Nucleus accumbens (tissue), 56 donors: ENCODE measurements around the gene HOXB3.

Source experiments
- DNase-seq, 56 donors: peaks; one replicate each; lab custom pipeline; 2025; lab: John Stamatoyannopoulos, UW

HOXB3 gene

DNA sequence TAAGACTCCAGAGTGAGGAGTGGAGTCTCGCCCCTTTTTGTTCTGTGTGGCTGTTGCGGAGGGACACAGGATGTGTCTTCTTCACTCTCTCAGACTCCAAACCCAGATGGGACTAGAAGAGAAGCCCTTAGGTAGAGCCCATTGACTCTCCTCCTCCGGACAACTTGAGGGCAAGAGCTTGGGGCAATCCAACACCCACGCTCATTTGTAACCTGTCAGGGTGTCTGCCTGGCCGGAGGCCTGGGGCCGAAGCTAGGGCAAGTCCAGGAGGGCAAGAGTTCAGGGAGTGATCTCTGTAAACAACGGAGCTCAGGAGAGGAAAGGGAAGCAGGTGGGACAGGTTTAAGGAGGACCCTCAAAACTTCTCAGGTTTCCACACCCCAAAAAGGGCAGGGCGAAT lies 57.8 kb downstream of the HOXB3 start:
- no peak for DNase-seq

DNA sequence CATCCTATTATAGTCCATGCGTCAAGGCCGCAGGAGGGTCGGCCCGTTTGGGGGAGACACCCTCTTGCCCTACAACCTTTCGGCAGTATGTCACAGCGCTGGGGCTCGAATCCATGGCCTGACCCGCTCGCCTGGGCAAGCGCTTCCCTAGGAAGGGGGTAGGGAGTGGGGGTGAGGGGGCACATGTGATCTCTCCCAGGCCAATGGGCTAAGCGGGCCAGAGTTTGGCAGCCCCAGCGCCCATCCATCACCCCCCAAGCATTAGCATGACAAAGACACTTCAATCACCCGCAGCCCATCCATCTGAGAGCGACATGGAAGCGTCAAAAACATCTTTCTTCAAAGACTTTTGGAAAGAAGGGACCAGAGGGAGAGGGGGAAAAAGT lies 59.2 kb downstream of the HOXB3 start, which contains the start of gene HOXB1:
HOXB1 (minus strand) TSS at position 125 of the 386 bp plus-strand sequence; CDS start at position 18, 107 bp downstream.
- no peak for DNase-seq

DNA sequence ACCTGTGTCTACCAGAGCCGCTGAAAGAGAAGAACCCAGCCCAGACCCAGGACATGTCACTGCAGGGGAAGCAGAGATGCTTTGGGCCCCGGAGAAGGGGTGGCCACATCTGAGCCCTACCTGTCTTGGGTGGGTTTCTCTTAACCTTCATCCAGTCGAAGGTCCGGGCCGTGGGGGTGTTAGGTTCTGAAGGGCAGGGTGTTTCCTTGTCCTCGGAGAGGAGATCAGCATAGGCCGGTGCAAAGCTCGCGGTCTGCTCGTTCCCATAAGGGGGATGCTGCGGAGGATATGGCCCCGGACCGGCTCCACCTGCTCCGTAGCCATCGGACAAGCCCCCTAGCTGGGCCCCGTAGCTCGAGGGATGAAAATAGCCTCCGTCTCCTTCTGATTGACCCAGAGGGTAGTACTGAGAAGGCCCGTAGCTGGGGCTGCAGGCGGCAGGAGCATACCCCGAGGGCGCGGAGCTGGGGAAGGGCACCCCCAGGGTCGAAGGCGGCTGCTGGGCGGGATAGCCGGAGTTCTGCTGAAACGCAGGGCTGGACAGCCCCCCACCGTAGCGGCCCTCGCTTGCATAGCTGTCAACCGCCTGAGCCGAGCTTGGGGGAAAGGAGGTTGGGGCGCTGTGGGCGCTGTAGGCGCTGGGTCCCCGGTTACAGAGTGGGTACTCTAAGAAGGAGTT lies 59.7 kb downstream of the HOXB3 start:
- no peak for DNase-seq

DNA sequence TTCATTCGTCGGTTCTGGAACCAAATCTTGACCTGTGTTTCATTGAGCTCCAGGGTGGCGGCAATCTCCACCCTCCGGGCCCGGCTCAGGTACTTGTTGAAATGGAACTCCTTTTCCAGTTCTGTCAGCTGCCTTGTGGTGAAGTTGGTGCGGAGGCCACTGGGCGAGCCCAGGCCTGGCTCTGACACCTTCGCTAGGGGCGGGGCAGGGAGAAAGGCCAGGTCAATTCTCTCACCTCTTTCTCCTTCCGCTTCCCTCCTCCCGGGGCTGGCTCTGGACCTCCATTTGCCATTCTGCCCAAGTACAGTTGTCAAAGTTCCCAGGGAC lies 60.4 kb downstream of the HOXB3 start:
- DNase-seq, result no peak

DNA sequence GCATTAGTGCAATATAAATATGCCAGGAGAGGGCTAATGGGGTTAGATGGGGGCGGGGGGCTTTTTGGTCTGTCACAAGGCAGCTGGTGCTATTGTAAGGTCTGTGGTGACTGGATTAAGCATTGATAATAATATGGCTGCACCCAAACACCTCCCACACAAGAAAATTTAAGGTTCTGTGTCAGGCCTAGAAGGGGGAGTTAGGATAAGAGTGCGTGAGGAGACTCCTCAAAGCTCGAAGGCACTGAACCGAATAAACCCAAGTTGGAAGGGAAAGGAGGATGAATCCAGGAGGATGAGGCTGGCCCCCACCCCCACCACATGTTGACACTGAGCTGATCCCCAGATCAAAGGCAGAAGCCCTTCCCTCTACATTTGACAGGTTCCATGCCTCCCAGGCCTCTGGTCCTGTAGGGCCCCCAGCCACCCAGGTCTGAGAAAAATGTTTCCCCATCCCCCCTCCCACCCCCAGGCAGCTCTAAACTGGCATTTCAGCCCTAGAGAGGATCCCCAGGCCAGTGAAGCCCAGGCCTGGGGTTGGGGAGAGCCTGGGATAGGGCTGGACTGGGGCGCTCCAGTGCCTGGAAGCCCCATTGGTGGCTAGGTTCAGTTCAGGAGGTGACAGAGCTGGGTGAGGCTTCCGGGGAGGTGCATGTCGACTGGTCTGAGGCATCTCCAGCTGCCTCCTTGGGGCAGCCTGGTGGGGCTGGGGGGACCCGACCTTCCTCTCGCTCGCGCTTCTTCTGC lies 60.9 kb downstream of the HOXB3 start:
- DNase-seq, result no peak

DNA sequence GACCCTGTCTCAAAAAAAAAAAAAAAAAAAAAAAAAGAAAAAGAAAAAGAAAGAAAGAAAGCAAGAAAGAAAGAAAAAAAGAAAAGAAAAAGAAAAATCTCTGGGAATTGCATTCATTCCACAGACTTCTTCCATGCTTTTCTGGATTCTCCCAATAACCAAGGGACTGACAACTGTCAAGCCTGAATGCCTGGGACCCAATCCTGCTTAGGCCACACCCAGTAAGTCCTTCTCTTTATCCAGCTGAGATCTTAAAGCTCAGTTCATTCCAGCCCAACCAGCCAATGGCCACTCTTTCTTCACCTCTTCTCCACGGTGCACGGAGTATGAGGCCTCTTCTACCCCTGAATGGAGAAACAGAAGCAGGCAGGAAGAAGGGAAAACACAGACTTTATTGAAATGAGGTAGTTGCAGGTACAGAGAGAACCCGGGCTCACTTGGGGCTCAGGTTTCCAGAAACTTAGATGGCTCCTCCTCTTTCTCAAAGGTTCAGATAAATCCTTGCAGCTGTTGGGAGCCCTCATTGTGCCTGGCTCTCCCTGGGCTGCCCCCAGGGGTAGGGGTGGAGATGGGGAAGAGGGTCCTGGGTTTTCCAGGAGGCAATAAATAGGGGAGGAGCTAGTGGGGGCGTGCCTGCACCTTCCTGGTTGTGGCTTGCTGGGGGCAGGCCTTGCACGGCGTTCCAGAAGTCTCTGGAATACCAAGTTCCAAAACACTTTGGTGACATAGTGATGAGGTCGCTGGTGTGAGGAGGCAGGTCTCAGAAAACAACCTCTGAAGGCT lies 61.7 kb downstream of the HOXB3 start:
- DNase-seq, result no peak

DNA sequence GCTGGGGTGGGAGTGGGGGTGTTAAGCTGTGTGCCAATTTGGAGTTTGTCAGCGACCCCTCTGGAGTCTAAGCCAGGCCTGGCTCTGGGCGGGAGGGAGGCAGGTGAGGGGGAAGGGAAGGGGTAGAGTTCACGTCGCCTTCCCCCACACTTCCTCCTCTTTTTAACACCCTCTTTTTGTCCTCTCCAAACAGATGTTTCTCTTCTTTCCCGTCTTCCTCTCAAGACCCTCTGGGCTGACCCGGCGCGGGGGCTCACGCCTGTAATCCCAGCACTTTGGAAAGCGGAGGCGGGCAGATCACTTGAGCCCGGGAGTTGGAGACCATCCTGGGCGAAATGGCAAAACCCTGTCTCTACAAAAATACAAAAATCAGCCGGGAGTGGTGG lies 62.5 kb downstream of the HOXB3 start:
- no peak for DNase-seq

DNA sequence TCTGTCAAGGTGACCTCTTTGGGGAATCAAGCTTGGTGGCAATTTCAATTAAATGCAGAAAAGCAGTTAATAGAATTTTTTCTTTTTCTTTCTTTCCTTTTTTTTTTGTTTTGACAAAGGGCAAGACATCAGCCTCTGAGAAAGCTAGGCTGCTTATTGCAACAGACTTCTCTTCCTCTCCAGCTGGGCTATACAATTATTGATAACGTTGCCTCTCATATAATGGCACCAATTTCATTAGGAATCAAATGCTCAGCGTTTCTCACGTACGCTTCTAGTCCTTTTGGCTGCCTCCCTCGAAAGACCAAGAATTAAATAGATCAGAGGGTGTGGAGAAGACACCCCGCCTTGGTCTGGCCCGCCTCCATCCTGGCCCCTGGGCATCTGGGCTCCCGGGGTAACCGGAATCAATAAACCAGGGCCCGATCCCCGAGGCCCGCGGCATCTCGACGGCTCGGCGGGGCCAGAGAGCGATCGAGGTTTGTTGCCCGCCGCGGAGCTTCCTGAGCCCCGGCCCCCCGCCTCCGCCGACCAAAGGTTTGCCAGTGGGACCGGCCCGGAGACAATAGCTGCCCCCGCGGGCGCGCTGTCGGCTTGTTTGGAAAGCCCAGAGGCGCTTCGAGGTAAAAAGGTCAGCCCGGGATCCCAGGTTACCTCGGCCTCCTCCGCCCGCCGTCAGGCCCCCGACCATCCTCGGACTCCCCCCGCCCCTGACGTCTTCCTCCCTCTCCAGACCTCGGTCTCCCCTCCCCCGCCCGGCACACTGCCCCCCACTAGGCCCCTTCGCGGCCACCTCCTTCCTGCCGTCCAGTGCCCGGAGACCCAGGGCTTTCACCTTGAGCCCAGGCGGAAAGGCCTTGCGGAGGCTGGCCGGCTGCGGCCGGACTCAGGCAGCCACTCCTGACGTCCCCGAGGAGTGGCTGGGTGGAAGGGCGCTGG lies 63.2 kb downstream of the HOXB3 start:
- DNase-seq, result no peak

DNA sequence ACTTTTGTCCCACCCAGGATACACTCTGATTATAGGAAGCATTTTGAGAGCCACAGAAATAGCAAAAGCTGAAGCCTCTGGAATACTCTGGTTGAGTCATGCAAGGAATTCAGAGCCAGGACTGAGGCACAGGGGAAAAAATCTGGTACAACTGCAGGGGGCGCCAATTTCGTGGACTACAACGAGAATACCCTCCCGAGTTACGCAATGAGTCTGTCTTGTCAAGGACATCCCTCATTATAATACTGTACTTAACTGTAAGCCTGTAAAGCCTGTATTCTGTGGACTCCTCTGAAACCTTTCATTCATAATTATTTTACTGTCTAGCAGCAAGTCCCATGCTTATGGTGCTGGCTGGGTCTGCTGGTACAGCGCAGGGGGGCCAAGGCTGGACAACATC lies 67.0 kb downstream of the HOXB3 start:
- no peak for DNase-seq

DNA sequence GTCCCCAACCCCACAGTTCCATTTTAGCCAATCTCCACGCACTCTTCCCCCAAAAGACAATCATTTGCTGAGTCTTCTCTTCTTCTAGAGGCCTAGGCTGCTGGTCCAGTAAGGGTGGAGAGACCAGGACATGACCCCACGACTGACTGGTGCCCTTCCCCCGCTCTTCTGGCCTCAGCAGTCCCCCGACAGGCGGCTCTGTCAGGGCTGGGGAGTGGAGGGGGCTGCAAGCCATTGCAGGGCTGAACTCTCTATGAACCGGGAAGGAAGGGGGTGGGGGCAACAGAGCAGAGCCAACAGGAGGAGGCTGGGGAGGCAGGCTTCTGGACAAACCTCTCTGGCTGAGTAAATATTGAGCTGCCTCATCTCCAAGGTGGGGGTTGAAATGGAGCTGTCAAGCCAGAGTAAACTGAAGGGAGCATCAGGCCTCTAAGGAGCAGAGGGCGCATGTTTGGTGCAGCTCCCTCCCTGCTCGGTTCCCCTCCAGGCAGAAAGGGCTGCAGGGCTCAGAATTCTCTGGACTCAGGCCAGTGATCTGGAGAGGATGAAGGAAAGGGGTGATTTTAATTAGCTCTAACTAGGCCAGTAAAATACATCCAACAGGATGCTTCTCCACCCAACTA lies 67.9 kb downstream of the HOXB3 start:
- no peak for DNase-seq

DNA sequence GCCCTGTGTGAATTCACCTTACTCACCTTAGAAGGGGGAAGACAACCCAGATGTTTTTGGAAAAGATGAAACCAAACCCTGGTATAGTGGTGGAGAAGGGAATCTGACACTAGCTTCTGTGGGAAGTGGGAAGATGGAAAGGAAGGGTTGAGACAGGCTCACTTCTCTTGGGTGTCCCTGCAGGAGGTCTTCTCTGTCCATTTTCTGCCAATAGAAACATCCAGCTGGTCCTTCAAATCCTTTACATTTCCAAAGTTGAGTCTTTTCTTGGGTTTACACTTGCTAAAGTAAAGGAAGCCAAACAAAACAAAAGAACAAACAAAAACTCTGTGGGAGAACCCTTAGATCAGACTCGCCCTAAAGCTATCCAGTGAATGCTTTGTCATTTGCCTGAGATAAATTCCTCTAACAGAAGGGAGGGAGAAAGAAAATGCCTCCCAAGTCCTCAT lies 69.4 kb downstream of the HOXB3 start:
- no peak for DNase-seq

DNA sequence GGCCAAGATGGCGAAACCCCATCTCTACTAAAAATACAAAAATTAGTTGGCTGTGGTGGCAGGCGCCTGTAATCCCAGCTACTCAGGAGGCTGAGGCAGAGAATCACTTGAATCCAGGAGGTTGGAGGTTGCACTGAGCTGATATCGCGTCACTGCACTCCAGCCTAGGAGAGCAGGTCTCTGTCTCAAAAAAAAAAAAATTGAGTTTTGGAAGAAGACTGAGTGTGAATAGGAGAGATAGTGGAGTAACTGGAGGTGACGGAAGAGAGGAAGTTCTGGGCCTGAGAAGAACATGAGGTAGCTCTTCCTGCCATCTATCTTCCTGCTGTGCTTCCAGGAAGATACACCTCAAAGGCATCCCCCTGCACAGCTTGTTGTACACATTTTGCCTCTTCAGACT lies 70.6 kb downstream of the HOXB3 start:
- no peak for DNase-seq

DNA sequence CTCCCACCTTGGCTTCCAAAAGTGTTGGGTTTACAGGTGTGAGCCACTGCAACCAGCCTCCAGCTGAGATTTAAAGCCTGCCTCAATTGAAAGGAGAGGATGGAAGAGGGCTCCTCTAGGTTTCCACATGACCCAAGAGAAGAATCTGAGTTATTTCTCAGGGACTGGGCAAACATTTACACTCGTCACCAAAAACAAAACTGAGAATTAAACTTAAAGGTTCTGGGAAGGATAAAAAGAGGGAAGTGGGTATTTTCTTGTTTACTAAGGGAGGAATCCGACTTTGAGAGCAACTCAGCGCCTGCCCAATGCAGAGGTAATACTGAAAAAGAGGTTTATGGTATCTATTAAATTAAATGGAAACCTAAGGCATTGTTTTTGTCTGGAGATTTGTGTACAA lies 72.6 kb downstream of the HOXB3 start:
- no peak for DNase-seq

DNA sequence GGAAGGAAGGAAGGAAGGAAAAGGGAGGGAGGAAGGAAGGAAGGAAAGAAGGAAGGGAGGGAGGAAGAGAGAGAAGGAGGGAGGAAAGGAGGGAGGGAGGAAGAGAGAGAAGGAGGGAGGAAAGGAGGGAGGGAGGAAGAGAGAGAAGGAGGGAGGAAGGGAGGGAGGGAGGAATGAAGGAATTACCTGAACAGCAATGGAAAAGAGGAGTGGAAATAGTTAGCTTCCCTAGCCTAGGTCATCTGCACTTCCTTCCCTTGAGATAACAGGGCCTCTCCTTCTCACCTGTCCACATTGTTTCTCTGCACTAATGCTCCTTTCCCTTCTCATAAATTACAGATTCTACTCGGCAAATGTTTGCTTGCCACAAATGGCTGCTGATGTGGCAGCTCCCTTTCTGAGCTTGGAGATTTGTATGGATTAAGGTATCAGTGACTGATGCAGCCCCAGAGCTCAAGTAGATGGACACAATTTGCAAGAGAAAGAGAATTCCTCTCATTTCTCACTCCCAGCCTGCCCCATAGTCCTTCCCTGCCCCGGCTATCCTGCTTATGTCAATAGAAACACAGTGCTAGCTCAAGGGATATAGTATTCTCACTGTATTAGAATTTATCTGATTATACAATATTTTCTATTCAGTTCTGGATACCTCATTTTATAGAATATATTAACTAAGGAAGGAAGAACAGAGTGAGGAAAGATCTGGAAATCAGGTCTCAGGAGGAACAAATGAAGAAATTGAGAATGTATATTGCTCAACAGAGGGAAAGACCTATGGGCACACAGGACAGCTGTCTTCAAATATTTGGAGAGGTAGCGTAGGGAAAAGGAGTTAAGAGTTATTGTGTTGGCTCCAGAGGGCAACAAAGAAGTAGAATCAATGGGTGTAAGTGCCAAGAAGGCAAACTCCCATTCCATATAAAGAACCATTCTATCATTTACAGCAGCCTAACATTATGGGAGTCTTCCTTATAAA lies 73.8 kb downstream of the HOXB3 start:
- DNase-seq, result no peak

DNA sequence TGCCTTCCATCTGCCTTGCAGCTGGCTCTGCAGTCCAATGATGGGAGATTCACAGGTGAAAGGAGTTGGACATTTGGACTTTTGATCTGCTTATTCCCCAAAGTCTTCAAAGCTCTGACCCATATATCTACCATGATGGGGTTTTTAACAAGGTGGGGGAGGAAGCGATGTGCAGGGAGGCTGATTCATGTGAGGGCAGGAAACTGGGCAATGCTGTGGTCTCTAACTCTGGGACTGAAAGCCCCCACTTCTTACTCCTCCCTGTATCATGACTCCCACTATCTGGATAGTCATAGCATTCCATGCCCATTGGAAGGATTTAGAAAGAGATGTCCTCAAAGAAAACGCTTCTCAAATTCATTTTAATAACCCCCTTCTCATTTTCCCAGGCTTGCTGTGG lies 75.6 kb downstream of the HOXB3 start:
- no peak for DNase-seq

DNA sequence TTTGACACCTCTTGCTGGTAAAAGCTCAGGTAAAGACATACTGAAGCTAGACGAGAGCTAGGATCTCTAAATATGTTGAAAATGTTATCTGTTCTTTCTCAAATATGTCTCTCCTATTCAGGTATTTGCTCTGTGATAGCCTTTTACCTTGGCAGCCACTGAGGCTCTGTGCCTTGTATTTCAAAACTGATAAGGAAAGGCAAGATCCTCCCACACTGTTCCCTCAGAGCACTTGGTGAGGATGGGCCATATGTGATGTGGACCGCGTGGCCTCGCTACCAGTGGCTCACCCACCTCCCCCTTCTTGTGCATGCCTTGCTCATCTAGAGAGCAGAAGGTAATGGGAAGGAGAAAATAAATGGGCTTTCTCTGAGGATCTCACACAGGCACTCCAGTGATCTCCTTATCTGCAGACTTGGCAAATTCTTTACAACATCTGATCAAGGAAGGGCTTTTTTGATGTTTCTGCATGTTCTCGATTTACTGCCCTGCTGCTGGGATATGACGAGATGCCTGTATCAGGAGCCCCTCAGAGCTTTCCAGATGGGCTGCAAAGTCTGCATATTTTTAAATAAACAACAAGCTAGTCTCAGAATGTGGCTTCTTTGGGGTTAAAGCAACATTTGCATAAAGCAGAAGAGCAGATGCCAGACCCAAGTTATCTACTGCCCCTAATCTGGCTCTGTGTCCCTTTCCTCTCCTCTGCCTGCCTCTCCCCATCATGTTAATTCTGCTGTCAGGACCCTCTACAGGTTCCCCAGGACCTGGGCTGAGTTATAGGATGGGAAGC lies 76.2 kb downstream of the HOXB3 start:
- DNase-seq, result no peak

DNA sequence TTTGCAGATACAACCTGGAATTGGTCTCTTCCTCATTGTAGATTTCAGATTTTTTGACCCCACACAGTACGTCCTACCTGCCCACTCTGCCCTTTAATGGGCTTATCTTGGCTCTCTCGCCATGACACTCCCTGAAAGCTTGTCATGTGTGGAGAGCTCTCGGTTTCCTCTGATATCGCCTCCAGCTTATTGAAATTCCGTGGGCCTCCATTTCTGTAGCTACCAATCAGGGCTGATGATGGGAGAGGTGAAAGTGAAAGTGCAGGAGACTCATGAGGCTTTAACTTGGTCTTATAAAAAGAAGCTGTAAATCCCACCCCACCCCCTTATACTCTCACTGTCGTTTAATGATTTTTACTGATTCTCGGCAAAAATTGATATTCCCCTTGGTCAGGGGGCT lies 76.9 kb downstream of the HOXB3 start:
- no peak for DNase-seq
